CD14-positive monocyte (primary cell): Measurements from ENCODE around the gene UCP2. TPM values are rescaled to one million over a fixed set of nuclear protein-coding genes. Genes with fewer than 3 reads are reported as not detected.

Experiments
- DNase-seq, 3 donors: peaks; one replicate each; pipeline ENCODE4 v3.0.0-alpha.2; 2011 to 2022
- H2AFZ ChIP-seq: 2 replicates; pipeline ENCODE4 v1.6.0; 2012; ENCODE audit warnings: mild to moderate bottlenecking, low read depth, low read length, inconsistent platforms; ENCODE audit not compliant: insufficient read depth, poor library complexity, severe bottlenecking
- H3K27ac ChIP-seq, 2 donors: 1 replicate in 1 of 2; 2 replicates in 1 of 2; pipeline ENCODE4 v1.5.1; 2012 to 2013; ENCODE audit warnings: low read length in 2 of 2, control low read depth in 1 of 2, inconsistent platforms in 1 of 2, low read depth in 1 of 2, mild to moderate bottlenecking in 1 of 2
- H3K27me3 ChIP-seq, 2 donors: one replicate each; pipeline versions ENCODE4 v1.6.0 to v1.6.1; 2011 to 2013; ENCODE audit warnings: low read length in 2 of 2; ENCODE audit not compliant: control insufficient read depth in 2 of 2, insufficient read depth in 2 of 2
- H3K36me3 ChIP-seq, 2 donors: replicated peaks in 1 of 2; 1 replicate in 1 of 2; 2 replicates in 1 of 2; pipeline versions ENCODE4 v1.5.1 to v1.6.1; 2012 to 2013; ENCODE audit warnings: low read length in 2 of 2, control low read depth in 1 of 2, inconsistent platforms in 1 of 2, mild to moderate bottlenecking in 1 of 2; ENCODE audit not compliant: insufficient read depth in 2 of 2, control insufficient read depth in 1 of 2
- H3K4me1 ChIP-seq, 2 donors: 1 replicate in 1 of 2; 2 replicates in 1 of 2; pipeline versions ENCODE4 v1.5.1 to v1.6.1; 2012 to 2013; ENCODE audit warnings: low read length in 2 of 2, control low read depth in 1 of 2, inconsistent platforms in 1 of 2, mild to moderate bottlenecking in 1 of 2, moderate library complexity in 1 of 2; ENCODE audit not compliant: insufficient read depth in 2 of 2, control insufficient read depth in 1 of 2
- H3K4me2 ChIP-seq: replicated peaks from 2 replicates; pipeline ENCODE3; 2012; ENCODE audit warnings: low read length, moderate library complexity, mild to moderate bottlenecking; ENCODE audit not compliant: poor library complexity, severe bottlenecking; ENCODE audit errors: extremely low read depth
- H3K4me3 ChIP-seq, 3 experiments: fragments of 200-600 bp in 1 of 3; sonication (generic) in 1 of 3; replicated peaks in 1 of 3; 1 replicate in 2 of 3; 2 replicates in 1 of 3; pipeline ENCODE4 v1.5.1; 2011 to 2013; ENCODE audit warnings: low read length in 3 of 3, mild to moderate bottlenecking in 3 of 3, control low read depth in 2 of 3, low read depth in 2 of 3, inconsistent platforms in 1 of 3, moderate library complexity in 1 of 3
- H3K79me2 ChIP-seq: 2 replicates; pipeline ENCODE4 v1.6.0; 2012; ENCODE audit warnings: mild to moderate bottlenecking, control low read depth, inconsistent platforms, low read length, moderate library complexity; ENCODE audit not compliant: insufficient read depth
- H3K9ac ChIP-seq: 2 replicates; pipeline ENCODE4 v1.6.0; 2017; ENCODE audit warnings: low read length, mild to moderate bottlenecking; ENCODE audit not compliant: insufficient read depth, poor library complexity, severe bottlenecking
- H3K9me3 ChIP-seq, 2 donors: replicated peaks in 1 of 2; 1 replicate in 1 of 2; 2 replicates in 1 of 2; pipeline versions ENCODE4 v1.5.1 to v1.6.1; 2012 to 2013; ENCODE audit warnings: low read length in 2 of 2, control low read depth in 1 of 2; ENCODE audit not compliant: control insufficient read depth in 1 of 2, insufficient read depth in 1 of 2
- H4K20me1 ChIP-seq: 2 replicates; pipeline ENCODE4 v1.6.0; 2012; ENCODE audit warnings: mild to moderate bottlenecking, low read length, control low read depth, moderate library complexity; ENCODE audit not compliant: insufficient read depth
- H3K27ac Mint-ChIP-seq, 7 donors: one replicate each; pipeline ENCODE4 v1.8.0; 2020; ENCODE audit warnings: mild to moderate bottlenecking in 7 of 7, mixed read lengths in 7 of 7, moderate library complexity in 6 of 7, inconsistent platforms in 2 of 7
- H3K27me3 Mint-ChIP-seq, 3 donors: one replicate each; pipeline ENCODE4 v1.8.0; 2021 to 2022; ENCODE audit warnings: low read depth in 3 of 3, mild to moderate bottlenecking in 3 of 3, mixed read lengths in 3 of 3, moderate library complexity in 3 of 3, inconsistent platforms in 1 of 3
- H3K36me3 Mint-ChIP-seq, 2 donors: one replicate each; pipeline ENCODE4 v1.8.0; 2020; ENCODE audit warnings: mixed read lengths in 2 of 2, inconsistent platforms in 1 of 2, mild to moderate bottlenecking in 1 of 2
- H3K4me1 Mint-ChIP-seq: one replicate; pipeline ENCODE4 v1.8.0; 2020; ENCODE audit warnings: mild to moderate bottlenecking, mixed read lengths
- H3K4me3 Mint-ChIP-seq, 2 donors: one replicate each; pipeline ENCODE4 v1.8.0; 2020; ENCODE audit warnings: mild to moderate bottlenecking in 2 of 2, mixed read lengths in 2 of 2, moderate library complexity in 1 of 2
- H3K9me3 Mint-ChIP-seq, 7 donors: one replicate each; pipeline ENCODE4 v1.8.0; 2020 to 2022; ENCODE audit warnings: mixed read lengths in 7 of 7, mild to moderate bottlenecking in 6 of 7, moderate library complexity in 6 of 7, inconsistent platforms in 2 of 7
- WGBS: methylation state at CpG from one replicate; pipeline ENCODE4 v1.1.5; 2013; ENCODE audit warnings: missing lambda C conversion rate; ENCODE audit not compliant: insufficient coverage; 5-methylcytosine and 5-hydroxymethylcytosine counted together
- intact Hi-C, 2 donors: fragments of 100-400 bp; cut with micrococcal nuclease; formaldehyde crosslinking; loops; one replicate each; pipeline versions ENCODE4 v1.15.0 to v1.15.1; 2023
- polyA plus RNA-seq, 3 donors: library from polyadenylated mRNA; depleted of rRNA in 1 of 3; unstranded in 2 of 3; stranded (reverse) in 1 of 3; fragments of 300-500 nt in 2 of 3; fragments of >200 nt in 1 of 3; fragmentation: Illumina TruSeq in 2 of 3; gene quantifications; 1 replicate in 2 of 3; 2 replicates in 1 of 3; pipeline ENCODE4 v1.2.3, GENCODE V29; 2012 to 2021
- TF ChIP-seq, protein P1 (sequence below): fragments of 200-600 bp; IDR thresholded peaks from one replicate; pipeline ENCODE4 v1.8.0; 2022; ENCODE audit warnings: antibody characterized with exemption, mild to moderate bottlenecking

The UCP2 gene
- polyA plus RNA-seq, 3 donors: 496 to 665 (median 649) TPM

DNA sequence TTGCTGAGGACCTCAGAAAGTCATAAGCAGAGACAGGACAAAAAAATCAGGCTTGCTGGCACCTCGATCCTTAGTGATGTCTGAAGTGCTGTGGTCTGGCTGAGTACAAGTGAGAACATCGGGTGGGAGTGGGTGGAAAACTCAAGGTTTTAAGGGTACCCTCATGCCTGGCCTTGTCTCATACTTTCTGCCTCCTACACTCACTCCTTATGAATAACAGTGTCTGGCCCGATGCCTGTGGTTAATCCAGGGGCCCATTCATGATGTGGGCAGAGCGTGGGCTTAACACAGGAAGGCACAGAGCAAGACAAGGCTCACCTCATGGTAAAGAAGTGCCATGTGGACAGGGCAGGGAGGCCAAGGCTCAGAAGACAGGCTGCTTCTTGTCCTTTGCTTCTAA is 37.2 kb upstream of the UCP2 start:
- TF ChIP-seq, protein P1, sequence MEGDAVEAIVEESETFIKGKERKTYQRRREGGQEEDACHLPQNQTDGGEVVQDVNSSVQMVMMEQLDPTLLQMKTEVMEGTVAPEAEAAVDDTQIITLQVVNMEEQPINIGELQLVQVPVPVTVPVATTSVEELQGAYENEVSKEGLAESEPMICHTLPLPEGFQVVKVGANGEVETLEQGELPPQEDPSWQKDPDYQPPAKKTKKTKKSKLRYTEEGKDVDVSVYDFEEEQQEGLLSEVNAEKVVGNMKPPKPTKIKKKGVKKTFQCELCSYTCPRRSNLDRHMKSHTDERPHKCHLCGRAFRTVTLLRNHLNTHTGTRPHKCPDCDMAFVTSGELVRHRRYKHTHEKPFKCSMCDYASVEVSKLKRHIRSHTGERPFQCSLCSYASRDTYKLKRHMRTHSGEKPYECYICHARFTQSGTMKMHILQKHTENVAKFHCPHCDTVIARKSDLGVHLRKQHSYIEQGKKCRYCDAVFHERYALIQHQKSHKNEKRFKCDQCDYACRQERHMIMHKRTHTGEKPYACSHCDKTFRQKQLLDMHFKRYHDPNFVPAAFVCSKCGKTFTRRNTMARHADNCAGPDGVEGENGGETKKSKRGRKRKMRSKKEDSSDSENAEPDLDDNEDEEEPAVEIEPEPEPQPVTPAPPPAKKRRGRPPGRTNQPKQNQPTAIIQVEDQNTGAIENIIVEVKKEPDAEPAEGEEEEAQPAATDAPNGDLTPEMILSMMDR: no peak
- Histone ChIP-seq H3K4me1 (peaks cover 83 to 88% of the 10 kb centered on the region in 2 donors), H3K27ac (peak overlapping the region; percentile 88 to 94), H4K20me1 (no peaks in the 10 kb centered on the region), H2AFZ (no peak overlapping the region), H3K4me3 (peak overlapping the region in 1 of 3 experiments; percentile 22), H3K9ac (peak overlapping the region; percentile 5), H3K9me3 (no peaks in the 10 kb centered on the region), H3K4me2 (peak overlapping the region; percentile 43), H3K79me2 (peaks cover 4% of the 10 kb centered on the region), H3K27me3 (no peaks in the 10 kb centered on the region), H3K36me3 (peaks cover 5 to 13% of the 10 kb centered on the region in 2 donors)
- Mint-ChIP-seq H3K36me3 (peaks cover 19 to 22% of the 10 kb centered on the region in 2 donors), H3K27me3 (no peaks in the 10 kb centered on the region), H3K9me3 (peaks cover 0 to 4% (median 0%) of the 10 kb centered on the region in 7 donors), H3K4me3 (no peak overlapping the region), H3K4me1 (peaks cover 12% of the 10 kb centered on the region), H3K27ac (no peak overlapping the region)
- intact Hi-C loops: loop anchor here in 1 of 2 donors (5.0 kb wide), 1 partner anchor 38 kb away; the partner anchor contains the start of gene UCP2
- WGBS: 43% methylated on average over 1 of the region's 4 CpGs
- no peak for DNase-seq

GRCh38 chr11:74019104-74019738 is 36.6 kb upstream of the UCP2 start:
- Histone ChIP-seq H3K4me1 (peaks cover 81 to 86% of the 10 kb centered on the region in 2 donors), H3K9ac (peak overlapping the region; percentile 47), H3K4me3 (peak overlapping the region in 1 of 3 experiments; percentile 22), H3K36me3 (peaks cover 5 to 13% of the 10 kb centered on the region in 2 donors), H3K9me3 (no peaks in the 10 kb centered on the region), H3K27me3 (no peaks in the 10 kb centered on the region), H4K20me1 (no peaks in the 10 kb centered on the region), H2AFZ (peak overlapping the region; percentile 40), H3K27ac (peak overlapping the region; percentile 88 to 94), H3K79me2 (peaks cover 4% of the 10 kb centered on the region), H3K4me2 (peak overlapping the region; percentile 43)
- H3K4me3 Mint-ChIP-seq: no peak overlapping the region
- TF ChIP-seq, protein P1: no peak
- H3K9me3 Mint-ChIP-seq: peaks cover 0 to 4% (median 0%) of the 10 kb centered on the region in 7 donors
- WGBS: 56% methylated on average over 3 of the region's 4 CpGs
- H3K27me3 Mint-ChIP-seq: no peaks in the 10 kb centered on the region
- intact Hi-C loops: no loop called here
- no peak overlapping the region for H3K27ac Mint-ChIP-seq
- no peak for DNase-seq
- H3K4me1 Mint-ChIP-seq: peaks cover 13% of the 10 kb centered on the region
- peaks cover 24 to 25% of the 10 kb centered on the region in 2 donors for H3K36me3 Mint-ChIP-seq
